H9 (cell line): ENCODE data around the gene RRP15. TPM values are rescaled to one million over a fixed set of nuclear protein-coding genes. Genes with fewer than 3 reads are reported as not detected.

Experiments
- DNase-seq: peaks from one replicate; pipeline ENCODE4 v3.0.0-alpha.2; 2017
- H2AFZ ChIP-seq: one replicate; pipeline ENCODE4 v1.6.1; 2013; ENCODE audit warnings: mild to moderate bottlenecking, low read length, control low read depth, moderate library complexity
- H2AK5ac ChIP-seq: 2 replicates; pipeline ENCODE4 v1.6.1; 2013; ENCODE audit warnings: low read length, control low read depth, mixed read lengths; ENCODE audit not compliant: insufficient read length
- H2BK120ac ChIP-seq: one replicate; pipeline ENCODE4 v1.6.1; 2013; ENCODE audit warnings: low read depth, mild to moderate bottlenecking, low read length, control low read depth, inconsistent platforms; ENCODE audit not compliant: poor library complexity, severe bottlenecking
- H2BK12ac ChIP-seq: 2 replicates; pipeline ENCODE4 v1.6.1; 2013; ENCODE audit warnings: low read length, control low read depth, mixed read lengths, low read depth; ENCODE audit not compliant: insufficient read length
- H2BK15ac ChIP-seq: 2 replicates; pipeline ENCODE4 v1.6.1; 2013; ENCODE audit warnings: low read depth, low read length, control low read depth
- H2BK20ac ChIP-seq: one replicate; pipeline ENCODE4 v1.6.1; 2013; ENCODE audit warnings: low read depth, mild to moderate bottlenecking, low read length, control low read depth, inconsistent platforms; ENCODE audit not compliant: poor library complexity, severe bottlenecking
- H2BK5ac ChIP-seq: 2 replicates; pipeline ENCODE4 v1.6.1; 2013; ENCODE audit warnings: low read length, control low read depth, mixed read lengths; ENCODE audit not compliant: insufficient read length
- H3K14ac ChIP-seq: 2 replicates; pipeline ENCODE4 v1.6.1; 2013; ENCODE audit warnings: low read length, control low read depth; ENCODE audit not compliant: insufficient read depth
- H3K18ac ChIP-seq: 2 replicates; pipeline ENCODE4 v1.6.1; 2013; ENCODE audit warnings: low read depth, mild to moderate bottlenecking, mixed read lengths, low read length, control low read depth; ENCODE audit not compliant: insufficient read length
- H3K23ac ChIP-seq: 2 replicates; pipeline ENCODE4 v1.6.1; 2013; ENCODE audit warnings: low read length, control low read depth, mixed read lengths, low read depth; ENCODE audit not compliant: insufficient read length
- H3K23me2 ChIP-seq: 2 replicates; pipeline ENCODE4 v1.6.1; 2013; ENCODE audit warnings: low read depth, mild to moderate bottlenecking, mixed read lengths, low read length, control low read depth; ENCODE audit not compliant: insufficient read length, poor library complexity, severe bottlenecking
- H3K27ac ChIP-seq: 2 replicates; pipeline ENCODE4 v1.5.1; 2013; ENCODE audit warnings: low read length, control low read depth, mixed read lengths, low read depth; ENCODE audit not compliant: insufficient read length
- H3K27me3 ChIP-seq: 2 replicates; pipeline ENCODE4 v1.6.1; 2013; ENCODE audit warnings: low read length, control low read depth, inconsistent platforms; ENCODE audit not compliant: insufficient read depth
- H3K4ac ChIP-seq: 2 replicates; pipeline ENCODE4 v1.6.1; 2013; ENCODE audit warnings: low read depth, mild to moderate bottlenecking, control low read depth, inconsistent platforms, low read length, moderate library complexity
- H3K4me1 ChIP-seq: 2 replicates; pipeline ENCODE4 v1.6.1; 2013; ENCODE audit warnings: low read length, control low read depth, inconsistent platforms; ENCODE audit not compliant: insufficient read depth
- H3K4me2 ChIP-seq: 2 replicates; pipeline ENCODE4 v1.6.1; 2013; ENCODE audit warnings: low read length, control low read depth, mixed read lengths; ENCODE audit not compliant: insufficient read length, insufficient read depth
- H3K56ac ChIP-seq: 2 replicates; pipeline ENCODE4 v1.6.1; 2013; ENCODE audit warnings: low read depth, mild to moderate bottlenecking, mixed read lengths, low read length, control low read depth; ENCODE audit not compliant: insufficient read length
- H3K79me1 ChIP-seq: 2 replicates; pipeline ENCODE4 v1.6.1; 2013; ENCODE audit warnings: low read depth, mild to moderate bottlenecking, moderate library complexity, low read length, control low read depth, inconsistent platforms; ENCODE audit not compliant: insufficient read depth, poor library complexity, severe bottlenecking
- H3K79me2 ChIP-seq: 2 replicates; pipeline ENCODE4 v1.6.1; 2013; ENCODE audit warnings: low read length, control low read depth, inconsistent platforms; ENCODE audit not compliant: insufficient read depth
- H3K9ac ChIP-seq: 2 replicates; pipeline ENCODE4 v1.6.1; 2013; ENCODE audit warnings: low read length, control low read depth, mixed read lengths; ENCODE audit not compliant: insufficient read length; ENCODE audit errors: extremely low read depth
- H3K9me3 ChIP-seq: one replicate; pipeline ENCODE4 v1.6.1; 2013; ENCODE audit warnings: low read depth, low read length, inconsistent platforms; ENCODE audit not compliant: control insufficient read depth
- H3T11ph ChIP-seq: one replicate; pipeline ENCODE4 v1.6.1; 2013; ENCODE audit warnings: mild to moderate bottlenecking, low read length, control low read depth, inconsistent platforms
- H4K20me1 ChIP-seq: one replicate; pipeline ENCODE4 v1.6.1; 2013; ENCODE audit not compliant: control insufficient read depth, insufficient read length, insufficient read depth
- H4K5ac ChIP-seq: 2 replicates; pipeline ENCODE4 v1.6.1; 2013; ENCODE audit warnings: low read depth, mild to moderate bottlenecking, mixed read lengths, low read length, control low read depth; ENCODE audit not compliant: insufficient read length
- H4K8ac ChIP-seq: replicated peaks from 2 replicates; pipeline ENCODE4 v1.6.1; 2013; ENCODE audit warnings: low read length, control low read depth, mixed read lengths, low read depth; ENCODE audit not compliant: insufficient read length
- H4K91ac ChIP-seq: 2 replicates; pipeline ENCODE4 v1.6.1; 2013; ENCODE audit warnings: low read depth, mild to moderate bottlenecking, moderate library complexity, mixed read lengths, low read length, control low read depth; ENCODE audit not compliant: insufficient read length
- H3K27ac Mint-ChIP-seq, 3 experiments: 2 replicates in 2 of 3; 3 replicates in 1 of 3; pipeline ENCODE4 v1.8.0; 2020 to 2021; ENCODE audit warnings: mixed read lengths in 3 of 3, mild to moderate bottlenecking in 1 of 3, moderate library complexity in 1 of 3
- H3K27me3 Mint-ChIP-seq: 2 replicates; pipeline ENCODE4 v1.8.0; 2021; ENCODE audit warnings: low read depth, mild to moderate bottlenecking, moderate library complexity, mixed read lengths
- H3K36me3 Mint-ChIP-seq, 3 experiments: 2 replicates in 2 of 3; 3 replicates in 1 of 3; pipeline ENCODE4 v1.8.0; 2020 to 2021; ENCODE audit warnings: low read depth in 3 of 3, mixed read lengths in 3 of 3; ENCODE audit not compliant: insufficient read depth in 1 of 3
- H3K4me1 Mint-ChIP-seq, 2 experiments: 2 replicates each; pipeline ENCODE4 v1.8.0; 2020; ENCODE audit warnings: mixed read lengths in 2 of 2
- H3K4me3 Mint-ChIP-seq, 2 experiments: 2 replicates in 1 of 2; 3 replicates in 1 of 2; pipeline ENCODE4 v1.8.0; 2020 to 2021; ENCODE audit warnings: mild to moderate bottlenecking in 2 of 2, mixed read lengths in 2 of 2, moderate library complexity in 1 of 2
- H3K9me3 Mint-ChIP-seq, 2 experiments: 2 replicates in 1 of 2; 3 replicates in 1 of 2; pipeline ENCODE4 v1.8.0; 2020; ENCODE audit warnings: mild to moderate bottlenecking in 2 of 2, mixed read lengths in 2 of 2, moderate library complexity in 1 of 2
- CTCF ChIP-seq: fragments of 200-600 bp; sonication (generic); conservative IDR thresholded peaks from 3 replicates; pipeline ENCODE4 v1.8.0; 2021; ENCODE audit warnings: antibody characterized with exemption, mild to moderate bottlenecking
- total RNA-seq: library from RNA; stranded (reverse); gene quantifications from 2 replicates; pipeline ENCODE4 v1.2.1, GENCODE V29; 2021

The RRP15 gene
- total RNA-seq, 1 experiment from 2014 or later: 48.7 TPM

GRCh38 chr1:218247339-218247738, 37.8 kb upstream of the RRP15 start:
- no peaks in the 10 kb centered on the region for H3K4me1 ChIP-seq
- no peaks in the 10 kb centered on the region for H4K20me1 ChIP-seq
- Mint-ChIP-seq H3K27me3 (no peaks in the 10 kb centered on the region), H3K27ac (no peak overlapping the region), H3K4me1 (peaks cover 5% of the 10 kb centered on the region in 2 experiments; a peak in 1 of 4 replicates), H3K36me3 (no peaks in the 10 kb centered on the region), H3K9me3 (no peaks in the 10 kb centered on the region), H3K4me3 (no peak overlapping the region)
- no peak overlapping the region for H3K14ac ChIP-seq
- no peak overlapping the region for H3K56ac ChIP-seq
- no peak overlapping the region for H3K9ac ChIP-seq
- H3K79me1 ChIP-seq: no peaks in the 10 kb centered on the region
- H2BK120ac ChIP-seq: no peak overlapping the region
- no peak overlapping the region for H3K27ac ChIP-seq
- no peak overlapping the region for H2BK15ac ChIP-seq
- no peaks in the 10 kb centered on the region for H3K79me2 ChIP-seq
- no peak overlapping the region for H2AFZ ChIP-seq
- H4K5ac ChIP-seq: no peak overlapping the region
- no peak overlapping the region for H2BK12ac ChIP-seq
- no peak overlapping the region for H2BK20ac ChIP-seq
- no peak overlapping the region for H3K23ac ChIP-seq
- H4K8ac ChIP-seq: no peak overlapping the region
- no peaks in the 10 kb centered on the region for H3K27me3 ChIP-seq
- TF ChIP-seq CTCF: no peak
- no peaks in the 10 kb centered on the region for H3K9me3 ChIP-seq
- no peaks in the 10 kb centered on the region for H3K23me2 ChIP-seq
- DNase-seq: no peak
- H3T11ph ChIP-seq: no peak overlapping the region
- H2BK5ac ChIP-seq: no peak overlapping the region
- no peak overlapping the region for H3K4ac ChIP-seq
- no peak overlapping the region for H2AK5ac ChIP-seq
- H3K4me2 ChIP-seq: no peak overlapping the region
- no peak overlapping the region for H3K18ac ChIP-seq
- no peak overlapping the region for H4K91ac ChIP-seq
